ENCODE measurements around the gene UNKL.
"Not testable (repeated sequence)": the region's sequence is repeated elsewhere in the genome, so short reads cannot be mapped to it uniquely, and the experiment has no call there.

The UNKL gene

DNA sequence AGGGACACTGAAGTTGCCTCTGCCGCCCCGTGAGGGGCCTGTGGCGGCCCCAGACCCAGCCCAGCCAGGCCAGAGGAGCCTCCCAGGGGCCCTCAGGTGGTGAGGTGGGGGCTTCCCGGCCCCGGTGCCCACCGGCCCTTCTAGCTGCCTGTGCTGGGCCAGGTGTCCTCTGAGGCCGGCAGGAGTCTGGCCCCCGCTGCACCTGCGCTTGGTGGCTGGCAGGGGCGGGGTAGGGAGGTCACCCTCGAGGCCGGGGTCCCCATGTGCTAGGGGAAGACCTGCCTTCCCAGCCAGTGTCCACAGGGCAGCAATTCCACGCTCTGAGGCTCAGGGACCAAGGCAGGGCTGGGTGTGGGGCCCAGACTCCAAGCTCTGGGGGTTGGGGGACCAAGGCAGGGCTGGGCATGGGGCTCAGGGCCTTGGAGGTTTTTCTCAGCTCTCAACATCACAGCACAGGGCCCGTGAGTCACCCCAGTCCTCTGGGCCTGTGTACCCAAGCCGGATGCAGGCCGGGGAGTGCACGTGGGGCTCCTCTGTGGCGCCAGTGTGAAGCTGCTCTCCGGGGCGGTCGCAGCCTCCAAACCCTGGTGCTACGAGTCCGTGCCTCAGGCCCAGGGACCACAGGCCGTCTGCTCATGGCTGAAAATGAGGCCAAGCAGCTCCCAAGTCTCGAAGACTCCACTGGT, 31.2 kb upstream of the UNKL start:
- no peak for DNase-seq

DNA sequence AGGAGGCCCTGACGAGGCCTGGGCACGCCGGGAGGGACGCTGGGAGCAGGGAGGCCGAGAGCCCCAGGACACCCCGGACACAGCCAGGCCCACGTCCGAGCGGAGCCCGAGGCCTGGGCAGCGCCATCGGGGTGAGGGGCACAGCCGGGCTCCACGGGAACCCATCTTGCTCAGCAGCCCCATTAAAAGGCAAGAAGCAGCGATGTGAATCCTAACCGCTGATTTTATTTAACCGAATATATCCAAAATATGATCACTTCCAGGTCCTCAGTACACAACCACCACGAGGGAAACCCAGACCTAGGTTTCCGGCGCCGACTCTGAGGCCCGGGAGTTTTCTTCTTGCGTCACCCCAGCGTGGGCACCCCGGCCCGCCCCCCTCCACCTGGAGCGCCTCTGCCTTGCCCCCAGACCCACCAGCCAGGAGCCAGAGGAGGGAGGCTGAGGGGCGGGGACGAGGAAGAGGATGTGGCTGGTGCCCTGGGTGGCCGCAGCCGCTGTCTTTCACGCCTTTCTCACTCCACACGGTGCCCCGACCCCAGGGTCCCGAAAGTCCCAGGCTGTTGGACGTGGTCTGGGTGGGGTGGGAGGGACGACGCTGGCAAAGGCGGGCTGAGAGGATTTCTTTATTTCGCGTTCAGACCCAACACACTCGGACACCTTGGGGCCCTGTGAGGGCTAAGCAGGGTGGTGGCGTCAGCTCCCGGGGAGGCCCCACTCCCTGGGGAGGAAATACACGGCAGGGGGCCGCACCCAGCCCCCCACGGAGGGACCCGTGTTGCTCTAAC, 30.4 kb upstream of the UNKL start:
- DNase-seq: no peak

DNA sequence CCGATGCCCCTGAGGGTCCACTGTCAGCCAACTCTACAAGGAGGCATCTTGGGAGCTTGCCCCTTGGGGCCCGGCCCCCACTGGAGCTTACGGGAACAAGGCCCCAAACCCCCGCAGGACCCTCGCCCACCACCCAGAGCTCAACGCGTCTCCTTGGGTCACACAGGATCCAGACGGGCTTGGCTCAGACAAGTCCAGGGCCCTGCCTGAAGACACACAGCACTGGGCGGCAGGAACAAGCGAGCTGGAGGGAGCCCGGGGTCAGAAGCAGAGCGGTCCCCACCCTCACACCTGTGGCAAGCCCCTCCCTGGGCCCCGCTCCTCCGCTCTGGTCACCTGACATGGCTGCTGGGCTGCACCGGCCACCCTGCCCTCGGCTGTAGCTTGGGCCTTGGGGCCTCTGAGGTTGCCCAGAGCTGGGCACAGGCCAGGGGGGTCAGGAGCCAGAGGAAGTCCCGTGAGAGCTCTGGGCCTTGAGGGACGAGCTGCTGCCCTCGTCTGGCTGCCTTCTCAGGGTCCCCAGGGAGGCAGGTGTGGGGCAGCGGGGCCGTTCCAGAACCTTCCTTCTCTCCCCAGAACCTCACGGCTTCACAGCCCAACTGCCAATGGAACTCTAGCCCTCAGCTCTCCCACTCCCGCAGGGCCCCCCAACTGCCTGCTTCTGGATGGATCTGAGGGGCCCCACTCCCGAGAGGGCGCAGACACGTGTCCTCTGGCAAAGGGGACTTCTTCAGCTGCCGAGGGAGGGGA, 29.7 kb upstream of the UNKL start, which contains the start of gene CCDC154:
CCDC154 (minus strand) TSS at position 577 of the 750 bp plus-strand sequence; CDS start at position 343, 234 bp downstream.
- DNase-seq: no peak

DNA sequence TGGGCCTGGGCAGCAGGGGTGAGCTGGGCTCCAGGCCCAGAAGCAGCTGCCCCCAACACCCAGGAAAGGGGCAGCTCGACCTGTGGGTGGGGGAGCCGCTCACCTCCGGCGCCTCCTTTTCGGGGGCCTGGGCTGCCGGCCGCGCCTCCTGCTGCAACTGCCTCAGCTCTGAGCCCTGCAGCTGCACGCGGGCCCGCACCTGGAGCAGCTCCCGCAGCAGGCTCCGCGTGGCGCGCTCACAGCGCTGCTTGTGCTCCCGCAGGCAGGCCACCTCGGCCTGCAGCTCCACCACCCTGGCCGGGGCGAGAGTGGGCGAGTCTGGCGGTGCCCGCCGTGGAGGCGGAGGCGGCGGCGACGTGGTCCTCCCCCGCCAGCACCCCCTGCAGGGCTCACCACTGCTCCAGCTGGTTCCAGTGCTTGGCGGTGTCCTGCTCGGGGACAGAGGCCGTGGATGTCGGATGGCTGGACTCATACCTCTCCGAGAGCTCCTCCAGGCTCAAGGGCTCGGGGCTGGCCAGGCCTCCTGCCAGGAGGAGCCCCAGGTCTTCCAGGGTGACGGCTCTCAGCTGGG, 29.0 kb upstream of the UNKL start:
- DNase-seq: no peak

DNA sequence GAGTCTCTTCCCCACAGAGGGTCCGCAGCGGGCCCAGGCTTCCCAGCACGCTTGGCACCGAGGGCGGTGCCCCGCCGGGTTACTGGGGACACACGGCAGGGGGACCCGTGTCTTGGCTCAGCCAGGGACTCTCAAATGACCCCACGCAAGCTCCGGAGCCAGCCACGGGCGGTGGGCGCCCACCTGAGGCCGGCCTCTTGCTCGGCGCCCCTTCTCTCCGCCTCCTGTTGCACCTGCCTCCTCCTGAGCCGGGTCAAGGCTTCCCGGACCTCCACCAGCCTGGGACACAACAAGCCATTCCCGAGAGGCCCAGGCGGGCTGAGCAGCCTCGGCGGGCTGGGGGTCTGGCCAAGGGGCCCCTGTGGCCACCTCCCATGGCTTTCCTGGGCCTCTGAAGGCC, 28.2 kb upstream of the UNKL start:
- no peak for DNase-seq

DNA sequence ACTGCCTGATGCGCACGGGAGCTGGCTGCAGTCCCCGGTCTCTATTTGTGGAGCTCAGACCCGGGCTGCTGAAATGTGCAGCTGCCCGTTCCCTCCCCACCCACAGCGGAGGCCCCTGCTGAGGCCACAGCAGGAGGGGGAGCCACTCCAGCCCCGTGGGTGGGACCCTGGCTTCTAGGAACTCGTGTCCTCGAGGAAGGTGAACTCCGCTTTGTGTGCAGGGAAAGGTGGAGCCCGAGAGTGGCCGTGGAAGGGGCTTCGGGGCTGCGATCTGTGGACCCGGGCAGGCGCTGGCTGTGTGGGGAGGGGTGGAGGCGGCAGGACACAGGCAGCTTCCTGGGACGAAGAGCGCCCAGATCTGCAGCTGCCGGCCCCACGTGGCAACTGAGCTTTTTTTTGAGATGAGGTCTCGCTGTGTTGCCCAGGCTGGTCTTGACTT, 26.9 kb upstream of the UNKL start:
- DNase-seq: no peak

DNA sequence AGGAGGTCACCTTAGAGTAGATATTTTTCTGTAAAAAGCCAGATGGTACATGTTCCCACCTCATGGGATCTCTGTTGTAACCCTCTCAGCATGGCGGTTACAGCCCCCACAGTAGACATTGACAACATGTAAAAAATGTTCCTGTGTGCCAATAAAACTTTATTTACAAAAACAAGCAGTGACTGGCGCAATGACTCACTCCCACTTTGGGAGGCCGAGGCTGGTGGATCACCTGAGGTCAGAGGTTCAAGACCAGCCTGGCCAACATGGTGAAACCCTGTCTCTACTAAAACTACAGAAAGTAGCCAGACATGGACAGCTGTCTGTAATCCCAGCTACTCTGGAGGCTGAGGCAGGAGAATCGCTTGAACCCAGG, 25.2 kb upstream of the UNKL start:
- not testable (repeated sequence) for DNase-seq

DNA sequence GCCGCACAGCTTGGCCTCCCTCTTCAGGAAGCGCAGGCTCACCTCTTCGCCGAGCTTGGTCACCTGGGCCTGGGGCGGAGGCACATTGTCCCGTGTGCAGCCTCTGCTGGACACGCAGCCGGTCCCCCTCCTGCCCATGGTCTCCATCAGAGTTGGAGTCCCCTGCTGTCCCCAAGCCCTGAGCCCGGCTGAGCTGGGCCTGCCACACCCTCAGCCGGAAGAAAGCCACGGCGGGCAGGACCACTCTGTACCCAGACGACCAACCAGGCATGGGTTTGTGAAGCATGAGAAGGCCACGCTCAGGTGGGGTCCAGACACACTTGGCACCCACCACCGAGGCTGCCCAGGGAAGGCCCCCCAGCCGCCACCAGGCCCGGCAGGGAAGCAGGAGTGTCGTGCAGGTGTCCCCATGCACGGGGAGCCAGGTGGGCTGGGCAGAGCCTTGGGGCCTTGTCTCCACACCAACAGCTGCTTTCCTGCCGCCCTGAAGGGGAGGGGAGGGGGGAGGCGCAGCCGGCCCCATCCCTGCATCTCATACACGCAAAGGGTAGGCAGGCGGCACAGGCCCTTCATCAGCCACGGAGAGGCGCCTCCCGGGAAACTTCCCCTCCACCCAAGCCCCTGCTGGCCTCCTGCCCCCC, 24.7 kb upstream of the UNKL start:
- no peak for DNase-seq

DNA sequence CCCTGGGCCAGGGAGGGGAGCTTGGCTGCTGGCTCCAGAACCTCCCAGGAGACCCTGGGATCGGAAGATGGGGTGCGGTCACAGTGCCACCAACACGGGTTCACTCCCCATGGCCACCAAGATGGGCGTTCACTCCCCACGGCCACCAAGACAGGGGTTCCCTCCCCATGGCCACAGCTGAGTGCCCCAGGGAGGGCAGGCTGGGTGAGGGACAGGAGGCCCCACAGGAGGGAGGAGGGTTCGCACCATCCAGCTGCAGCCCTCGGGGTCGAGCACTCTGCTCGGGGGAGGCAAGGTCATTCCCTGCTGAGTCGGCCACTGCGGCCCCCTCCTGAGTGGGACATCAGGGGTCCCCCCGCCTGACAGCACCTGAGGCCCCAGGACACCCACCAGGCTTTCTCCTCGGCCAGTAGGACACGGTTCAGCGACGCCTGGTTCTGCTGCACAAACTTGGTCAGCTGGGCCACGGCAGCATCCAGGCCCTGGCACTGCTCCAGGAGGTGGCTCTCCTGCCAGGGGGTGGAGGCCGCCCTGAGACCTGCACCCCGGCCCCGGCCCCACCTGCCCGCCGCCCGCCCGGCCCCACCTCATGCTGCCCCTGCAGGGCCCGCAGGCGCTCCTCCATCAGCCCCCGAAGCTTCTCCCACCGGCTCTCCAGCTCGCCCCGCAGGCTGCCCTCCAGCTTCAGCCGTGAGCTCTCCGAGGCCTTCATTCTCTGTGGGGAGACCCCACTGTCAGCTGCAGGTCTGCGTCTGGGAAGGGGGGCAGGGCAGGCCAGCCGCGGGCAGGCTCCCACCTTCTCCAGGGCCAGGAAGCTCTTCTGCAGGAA, 23.9 kb upstream of the UNKL start:
- no peak for DNase-seq

DNA sequence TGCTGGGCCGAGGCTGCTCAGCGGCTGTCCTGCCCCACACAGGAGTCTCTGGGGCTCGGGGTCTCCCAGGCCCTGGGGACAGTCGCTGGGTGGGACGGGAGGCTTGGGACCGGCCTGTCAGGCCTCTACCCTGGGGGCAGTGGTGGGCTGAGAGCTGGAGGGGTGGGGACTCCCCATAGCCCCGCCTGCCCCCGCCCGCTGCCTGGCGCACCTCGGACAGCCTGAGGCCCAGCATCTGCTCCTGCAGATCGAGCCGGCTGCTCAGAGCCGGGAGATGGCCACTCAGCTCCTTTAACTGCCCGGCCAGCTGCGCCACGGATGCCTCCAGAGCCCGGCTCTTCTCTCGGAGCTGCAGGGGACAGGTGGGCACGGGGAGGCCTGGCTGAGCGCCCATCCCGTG, 23.1 kb upstream of the UNKL start:
- DNase-seq: no peak

DNA sequence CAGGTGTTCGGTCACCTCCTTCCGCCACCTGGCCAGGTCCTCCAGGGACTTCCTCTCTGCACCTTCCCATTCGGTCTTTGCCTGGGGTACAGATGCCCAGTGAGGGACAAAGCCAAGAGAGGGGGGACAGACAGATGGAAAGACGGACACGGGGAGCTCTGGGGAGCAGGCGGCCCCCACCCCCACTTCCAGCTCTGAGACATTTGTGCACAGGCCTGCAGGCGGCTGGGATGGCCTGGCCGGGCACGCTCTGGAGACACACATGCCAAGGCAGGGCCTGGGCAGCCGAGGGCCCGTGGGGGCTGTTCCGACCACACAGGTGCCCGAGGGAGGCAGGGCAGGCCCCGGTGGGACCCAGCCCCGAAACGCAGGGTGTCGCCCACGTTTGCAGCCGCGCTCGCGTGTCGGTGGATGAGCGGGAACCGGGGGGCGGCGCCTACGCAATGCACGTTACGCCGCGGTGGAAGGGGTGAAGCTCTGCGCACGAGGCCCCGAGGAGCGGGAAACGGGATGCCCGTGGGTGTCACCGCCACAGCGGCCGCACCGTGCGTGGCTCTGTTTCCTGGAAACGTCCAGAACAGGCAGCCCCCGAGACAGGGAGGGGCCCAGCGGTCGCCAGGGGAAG, 22.3 kb upstream of the UNKL start:
- DNase-seq: no peak

DNA sequence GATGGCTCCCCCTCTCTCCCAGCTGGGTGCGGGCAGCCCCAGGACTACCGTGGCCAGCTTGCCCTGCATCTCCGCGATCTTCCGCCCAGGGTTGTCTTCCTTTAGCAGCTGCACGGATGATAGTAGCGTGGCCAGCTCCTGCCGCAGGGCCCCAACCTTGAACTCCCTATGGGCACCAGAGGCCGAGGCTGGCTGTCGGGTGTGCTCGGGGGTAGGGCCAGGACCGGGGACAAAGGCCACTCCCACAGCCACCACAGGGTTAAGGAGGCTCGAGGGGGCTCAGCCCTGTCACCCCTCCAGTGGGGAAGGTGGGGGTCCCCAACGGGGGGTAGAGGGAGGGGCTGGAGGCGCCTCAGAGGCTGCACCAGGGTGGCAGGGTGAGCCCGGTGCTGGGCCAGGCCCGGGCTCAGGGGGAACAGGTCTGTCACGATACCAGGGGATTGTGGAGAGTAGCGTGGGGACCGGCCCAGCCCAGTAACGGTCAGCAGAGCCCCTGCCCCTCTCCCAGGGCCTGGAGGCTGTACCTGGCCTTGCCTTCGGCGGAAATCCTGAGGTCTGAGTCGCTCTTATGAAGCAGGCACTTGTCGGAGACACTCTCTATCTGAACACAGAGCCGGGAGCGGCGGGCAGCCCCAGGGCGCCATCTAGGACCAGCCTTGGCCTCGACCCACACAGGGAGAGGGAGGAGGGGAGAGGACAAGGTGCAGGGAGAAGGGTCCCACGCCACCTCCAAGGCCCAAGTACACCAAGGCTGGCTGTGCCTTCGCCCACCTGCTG, 21.6 kb upstream of the UNKL start:
- no peak for DNase-seq

DNA sequence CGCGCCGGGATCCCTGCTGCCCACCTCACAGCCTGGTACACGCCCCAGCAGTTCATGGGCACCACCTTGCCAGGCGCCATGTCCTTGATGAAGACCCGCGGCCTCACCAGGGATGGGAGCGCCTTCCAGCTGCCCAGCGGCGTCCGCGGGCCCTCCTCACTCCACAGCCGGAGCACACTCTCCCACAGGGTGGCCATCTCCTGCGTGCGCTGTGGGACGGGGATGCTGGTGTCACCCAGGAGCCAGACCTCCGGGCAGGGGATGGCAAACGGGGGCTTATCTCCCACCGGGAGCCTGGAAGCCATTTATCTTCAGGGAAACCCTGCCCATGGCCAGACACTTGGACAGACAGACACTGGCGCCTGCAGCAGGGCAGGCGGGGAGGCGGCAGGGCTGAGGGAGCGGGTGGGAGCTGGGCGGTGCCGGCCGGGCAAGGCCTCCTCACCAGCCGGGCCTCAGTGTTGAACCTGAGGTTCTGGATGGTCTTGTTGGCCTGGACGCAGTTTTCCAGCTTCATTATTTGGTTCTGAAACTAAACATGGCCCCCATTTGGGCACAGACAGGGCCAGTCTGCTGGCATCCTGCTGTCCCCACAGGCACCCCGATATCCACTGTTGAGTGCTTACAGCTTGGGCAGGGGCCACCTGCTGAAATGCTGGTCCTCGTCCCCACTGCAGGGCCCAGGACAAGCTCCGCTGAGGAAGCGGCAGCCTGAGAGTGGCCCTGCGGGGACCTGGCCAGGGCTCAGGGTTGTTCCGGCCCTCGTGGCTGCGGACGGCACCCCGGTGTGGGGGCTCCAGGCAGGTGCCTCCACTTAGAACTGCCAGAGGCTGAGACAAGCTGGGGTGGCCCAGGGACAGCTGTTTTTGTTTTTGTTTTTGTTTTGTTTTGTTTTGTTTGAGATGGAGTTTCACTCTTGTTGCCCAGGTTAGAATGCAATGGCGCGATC, 20.4 kb upstream of the UNKL start:
- DNase-seq: no peak

DNA sequence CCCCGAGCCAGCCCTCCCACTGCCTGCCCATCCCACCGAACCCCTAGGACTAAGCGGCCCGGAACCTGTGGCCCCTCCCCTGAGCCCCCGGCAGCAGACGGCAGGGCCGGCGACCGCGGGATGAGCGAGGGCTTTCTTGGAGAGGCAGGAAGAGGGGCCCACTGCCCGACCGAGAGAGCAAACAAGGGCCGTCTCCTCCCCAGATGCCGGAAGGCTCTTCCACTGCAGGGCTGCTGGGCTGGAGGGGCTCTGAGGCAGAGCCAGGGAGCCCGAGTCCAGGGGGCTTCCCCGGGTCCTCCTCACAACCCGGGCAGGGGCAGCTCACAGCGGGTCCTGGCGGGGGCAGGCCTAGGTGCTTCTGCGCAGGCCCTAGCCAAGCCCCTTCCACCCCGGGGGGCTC, 19.3 kb upstream of the UNKL start:
- DNase-seq: no peak

DNA sequence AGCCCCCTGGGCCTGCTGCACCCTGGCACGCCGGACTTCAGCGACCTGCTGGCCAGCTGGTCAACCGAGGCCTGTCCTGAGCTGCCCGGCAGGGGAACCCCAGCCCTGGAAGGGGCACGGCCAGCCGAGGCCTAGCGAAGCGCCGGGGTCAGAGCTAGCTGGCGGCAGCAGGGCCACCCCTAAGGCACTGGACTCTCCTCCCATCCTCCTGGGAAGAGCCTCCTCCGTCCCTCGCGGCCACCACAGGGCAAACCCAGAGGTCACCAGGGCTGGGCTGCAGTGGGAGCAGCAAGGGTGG, 18.7 kb upstream of the UNKL start:
- DNase-seq: no peak

DNA sequence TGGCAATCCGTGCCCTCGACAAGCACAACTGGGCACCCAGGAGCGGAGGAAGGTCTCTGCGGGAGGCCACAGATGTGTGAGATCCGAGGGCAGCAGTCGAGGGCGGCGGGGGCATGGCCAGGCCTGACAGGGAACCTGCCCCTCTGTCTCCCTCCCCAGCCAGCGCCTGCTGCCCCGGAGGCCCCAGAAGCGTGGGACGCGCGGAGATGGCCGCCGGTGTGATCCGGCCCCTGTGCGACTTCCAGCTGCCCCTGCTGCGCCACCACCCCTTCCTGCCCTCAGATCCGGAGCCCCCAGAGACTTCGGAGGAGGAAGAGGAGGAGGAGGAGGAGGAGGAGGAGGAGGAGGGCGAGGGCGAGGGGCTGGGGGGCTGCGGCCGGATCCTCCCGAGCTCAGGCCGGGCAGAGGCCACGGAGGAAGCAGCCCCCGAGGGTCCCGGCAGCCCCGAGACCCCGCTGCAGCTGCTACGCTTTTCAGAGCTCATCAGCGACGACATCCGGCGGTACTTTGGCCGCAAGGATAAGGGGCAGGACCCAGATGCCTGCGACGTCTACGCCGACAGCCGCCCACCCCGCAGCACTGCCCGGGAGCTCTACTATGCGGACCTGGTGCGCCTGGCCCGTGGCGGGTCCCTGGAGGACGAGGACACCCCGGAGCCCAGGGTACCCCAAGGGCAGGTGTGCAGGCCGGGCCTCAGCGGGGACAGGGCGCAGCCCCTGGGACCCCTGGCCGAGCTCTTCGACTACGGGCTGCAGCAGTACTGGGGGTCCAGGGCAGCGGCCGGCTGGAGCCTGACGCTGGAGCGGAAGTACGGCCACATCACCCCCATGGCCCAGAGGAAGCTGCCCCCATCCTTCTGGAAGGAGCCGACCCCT, 18.1 kb upstream of the UNKL start:
- no peak for DNase-seq

DNA sequence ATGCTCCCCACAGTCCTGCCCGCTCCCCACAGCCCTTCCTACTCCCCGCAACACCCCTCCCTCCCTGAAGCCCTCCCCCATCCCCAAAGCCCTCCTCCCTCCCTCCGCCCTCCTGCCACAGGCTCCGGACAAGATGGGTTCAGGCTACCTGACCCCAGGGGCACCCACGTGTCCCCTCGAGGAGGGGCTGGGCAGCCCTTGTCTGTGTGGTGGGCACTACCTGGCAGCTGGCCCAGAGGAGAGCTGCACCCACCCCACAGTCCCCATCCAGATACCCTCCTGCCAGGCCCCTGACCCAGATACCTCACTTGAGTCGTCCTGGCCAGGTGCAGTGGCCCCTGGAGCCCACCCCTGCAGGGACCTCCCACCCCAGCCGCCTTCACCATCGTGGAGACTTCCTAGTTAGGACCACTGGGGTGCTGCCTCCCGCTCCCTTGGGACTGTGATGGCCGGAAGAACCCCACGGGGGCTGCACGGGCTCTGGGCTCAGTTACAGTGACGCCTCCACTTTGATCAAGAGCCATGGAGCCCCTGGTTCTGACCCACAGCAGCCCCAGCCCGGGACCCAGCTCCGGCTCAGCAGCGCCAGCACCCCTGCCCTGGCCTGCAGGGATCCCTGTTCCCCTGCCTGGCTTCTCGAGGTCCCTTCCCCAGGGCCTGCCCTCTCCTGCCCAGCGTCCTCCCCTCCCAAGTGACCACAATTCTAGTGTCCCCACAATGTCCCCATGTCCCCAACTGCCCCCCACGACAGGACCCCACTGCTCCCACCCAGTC, 17.2 kb upstream of the UNKL start:
- no peak for DNase-seq

Measured in right hindlimb (tissue), 1 donor.